ENCODE measurements around the gene STK26. TPM values are rescaled to one million over a fixed set of nuclear protein-coding genes. Genes with fewer than 3 reads are reported as not detected.
"Not testable (repeated sequence)": the region's sequence is repeated elsewhere in the genome, so short reads cannot be mapped to it uniquely, and the experiment has no call there.

STK26 gene
- polyA plus RNA-seq (ENCODE audit: insufficient read length in 4 of 4), result 10 to 100 TPM in 2 of 4 donors, 1 to 10 TPM in 2; 9.2 to 16.0 (median 10.7) TPM

DNA sequence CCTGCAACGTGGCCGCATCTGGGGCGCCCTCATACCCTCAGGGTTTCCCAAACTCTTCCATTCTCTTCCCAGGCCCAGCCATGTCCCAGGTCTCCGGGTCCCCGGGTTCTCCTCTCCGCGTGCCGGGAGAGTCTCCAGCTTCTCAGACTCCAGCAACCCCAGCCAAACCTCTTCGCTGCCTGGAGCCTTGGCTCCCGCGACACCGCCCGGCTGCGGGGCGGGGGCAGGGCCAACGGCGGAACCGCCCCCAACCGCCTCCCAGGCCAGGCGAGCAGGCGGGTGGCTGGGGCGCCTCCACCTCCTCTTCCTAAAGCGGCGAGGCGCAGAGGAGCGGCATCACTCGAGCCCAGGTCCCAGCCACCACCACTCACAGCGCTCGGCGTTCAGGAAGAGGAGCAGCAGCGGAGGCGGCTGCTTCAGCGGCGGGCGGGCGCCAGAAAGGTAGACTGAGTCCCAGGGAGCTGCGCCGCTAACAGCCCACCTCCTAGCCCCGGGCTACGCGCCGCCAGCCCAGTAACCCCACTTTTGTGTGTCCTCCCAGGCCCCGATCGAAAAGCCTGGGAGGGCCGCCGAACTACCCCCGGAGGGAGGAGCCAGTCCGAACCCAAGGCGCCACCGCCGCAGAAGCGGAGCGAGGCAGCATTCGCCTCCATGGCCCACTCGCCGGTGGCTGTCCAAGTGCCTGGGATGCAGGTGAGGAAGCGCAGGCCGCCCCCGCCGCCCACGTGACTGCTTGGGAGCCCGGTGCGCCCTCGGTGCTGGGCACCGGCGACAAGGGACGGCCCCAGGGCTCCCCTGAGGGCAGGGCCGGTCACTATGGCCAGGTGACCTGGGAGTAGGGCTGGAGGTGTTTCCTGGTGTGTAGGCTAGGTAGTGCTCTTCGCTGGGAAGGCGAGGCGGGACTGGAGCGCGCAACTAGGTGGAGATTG, at the start of gene STK26:
STK26 (plus strand) TSS at position 336 of the 929 bp plus-strand sequence; CDS start at position 652, 316 bp downstream.
- DNase-seq (ENCODE audit: low read depth in 4 of 4, low spot score in 3 of 4), result peak in 1 of 4 donors; percentile 52

DNA sequence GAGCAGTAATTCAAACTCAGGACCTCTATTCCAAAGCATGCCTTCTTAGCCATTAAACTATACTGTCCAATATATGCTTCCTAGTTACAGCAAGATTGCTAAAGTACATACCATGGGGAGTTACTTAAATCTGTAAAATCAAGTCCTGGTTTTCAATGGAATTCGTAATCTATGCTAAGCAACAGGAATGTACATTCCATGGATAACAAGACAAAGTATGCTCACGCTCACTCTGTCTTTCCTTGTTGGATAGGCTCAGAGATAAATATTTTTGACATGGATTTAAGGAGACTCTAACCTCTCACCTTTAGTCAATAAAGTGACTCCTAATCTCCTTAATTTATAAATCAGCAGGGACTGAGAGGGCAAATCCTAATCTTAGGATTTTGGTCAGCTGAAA, 47.3 kb upstream of the STK26 start:
- DNase-seq (ENCODE audit: low read depth in 4 of 4, low spot score in 3 of 4), result no peak

DNA sequence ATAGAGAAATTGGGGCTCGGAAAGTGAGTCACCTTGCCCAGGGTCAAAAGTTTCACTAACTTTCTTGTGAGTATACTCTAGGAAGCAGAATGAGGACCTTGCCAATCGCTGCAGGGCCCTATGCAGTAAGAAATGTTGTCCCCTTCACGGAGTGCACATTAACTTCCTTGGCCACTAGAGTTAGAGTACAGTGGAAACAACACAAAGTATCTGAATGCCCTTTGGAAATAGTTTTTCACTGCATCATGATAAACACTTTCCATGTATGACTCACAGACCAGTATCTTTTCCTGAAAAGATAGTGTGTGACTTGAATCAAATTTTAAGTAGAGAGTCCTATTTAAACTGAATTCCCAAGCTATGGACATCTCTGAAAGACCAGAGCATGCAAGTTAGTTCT, 45.5 kb upstream of the STK26 start:
- DNase-seq (ENCODE audit: low read depth in 4 of 4, low spot score in 3 of 4), result no peak

DNA sequence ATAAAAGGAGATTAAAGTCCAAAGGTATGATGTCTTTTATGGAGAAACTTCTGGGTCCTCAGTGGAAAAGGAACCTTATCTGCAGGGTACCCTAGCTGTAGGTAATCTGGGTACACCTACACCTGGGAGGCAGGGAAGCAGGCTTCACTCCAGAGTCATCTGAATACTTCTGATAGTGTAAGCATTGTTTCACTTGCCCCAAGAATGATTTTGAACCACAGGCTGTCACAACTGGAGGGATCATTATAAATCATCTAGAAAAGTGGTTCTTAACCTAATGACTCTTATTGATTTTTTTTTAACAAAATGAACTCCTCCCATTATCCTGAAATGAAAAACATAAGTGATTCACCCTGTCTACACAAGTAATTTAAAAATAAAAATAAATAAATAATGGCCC, 44.0 kb upstream of the STK26 start:
- no peak for DNase-seq (ENCODE audit: low read depth in 4 of 4, low spot score in 3 of 4)

DNA sequence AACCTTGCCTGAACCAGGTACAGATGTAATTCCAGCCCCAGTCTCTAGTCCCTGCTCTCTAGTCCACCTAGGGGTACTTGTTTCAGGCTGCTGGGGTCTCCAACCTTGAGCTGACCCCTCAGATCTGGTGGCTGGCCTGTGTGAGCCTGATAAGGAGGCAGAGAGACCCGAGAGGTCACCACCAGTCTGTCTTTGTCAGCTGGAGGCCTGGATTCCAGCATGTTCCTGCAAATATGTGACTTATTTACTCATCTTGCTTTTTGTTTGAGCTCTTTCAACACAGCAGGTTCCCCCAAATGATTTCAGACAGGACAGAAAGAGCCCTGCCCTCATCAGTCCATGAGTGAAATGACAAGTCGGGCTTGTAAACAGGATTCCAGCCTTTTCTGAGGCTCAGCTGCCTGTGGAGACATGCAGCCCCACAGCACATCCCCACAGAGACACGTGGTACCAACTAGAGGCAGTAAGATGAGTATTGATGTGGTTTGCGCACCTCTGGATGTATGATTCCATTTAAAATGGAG, 37.5 kb upstream of the STK26 start:
- DNase-seq (ENCODE audit: low read depth in 4 of 4, low spot score in 3 of 4), result no peak

DNA sequence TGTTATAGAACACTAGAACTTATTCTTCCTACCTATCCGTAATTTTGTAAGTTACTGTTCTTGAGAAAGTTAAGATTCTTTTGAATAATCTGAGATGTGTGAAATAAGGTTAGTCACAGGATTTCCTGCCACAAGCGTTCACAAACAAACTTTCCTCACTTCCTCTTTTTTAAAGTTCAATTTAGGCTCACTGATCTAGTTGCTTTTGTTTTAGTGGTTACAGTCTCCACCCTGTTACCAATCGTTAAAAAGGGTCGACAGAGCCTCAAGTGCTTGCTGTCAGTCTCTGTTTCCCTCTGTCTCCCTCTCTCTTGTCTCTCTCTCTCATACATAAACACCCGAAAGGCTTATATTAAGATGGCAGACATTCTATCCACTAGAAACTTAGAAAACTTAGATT, 35.9 kb upstream of the STK26 start:
- DNase-seq (ENCODE audit: low read depth in 4 of 4, low spot score in 3 of 4), result no peak

DNA sequence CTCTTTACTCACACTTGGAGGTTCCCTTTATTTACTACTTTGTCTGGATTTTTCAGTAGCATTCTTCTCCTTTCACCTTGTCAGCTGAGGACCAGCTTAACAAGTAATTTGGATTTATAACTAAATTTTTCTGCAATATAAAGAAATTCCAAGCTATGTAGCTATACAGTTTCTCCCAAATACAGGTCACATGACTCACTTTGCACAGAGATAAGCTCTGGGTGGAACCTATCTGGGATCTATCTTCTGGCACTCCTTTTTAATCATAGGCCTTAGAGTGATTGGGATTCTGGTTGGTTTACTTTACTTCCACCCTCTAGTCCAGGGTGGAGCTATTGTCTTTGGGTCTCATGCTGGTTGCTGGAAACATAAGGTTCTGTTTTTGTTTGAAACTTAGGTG, 34.9 kb upstream of the STK26 start:
- no peak for DNase-seq (ENCODE audit: low read depth in 4 of 4, low spot score in 3 of 4)

DNA sequence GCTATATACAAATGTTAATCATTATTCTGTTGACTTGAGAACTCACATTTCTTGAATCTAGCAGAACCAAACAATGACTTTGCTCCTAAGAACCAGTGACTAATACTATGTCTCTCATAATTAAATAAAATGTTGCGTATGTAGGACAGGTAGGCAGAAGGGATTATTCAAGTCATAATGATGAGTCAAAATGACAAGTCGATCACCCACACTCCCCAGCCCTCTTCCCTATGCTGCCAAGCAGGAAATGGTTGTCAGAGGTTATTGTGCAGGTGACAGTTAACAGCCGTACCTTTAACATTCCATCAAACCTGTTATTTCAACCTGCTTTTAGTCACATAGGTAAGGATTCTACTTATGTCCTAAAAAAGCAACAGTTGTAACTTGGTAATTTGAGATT, 22.0 kb upstream of the STK26 start:
- no peak for DNase-seq (ENCODE audit: low read depth in 4 of 4, low spot score in 3 of 4)

DNA sequence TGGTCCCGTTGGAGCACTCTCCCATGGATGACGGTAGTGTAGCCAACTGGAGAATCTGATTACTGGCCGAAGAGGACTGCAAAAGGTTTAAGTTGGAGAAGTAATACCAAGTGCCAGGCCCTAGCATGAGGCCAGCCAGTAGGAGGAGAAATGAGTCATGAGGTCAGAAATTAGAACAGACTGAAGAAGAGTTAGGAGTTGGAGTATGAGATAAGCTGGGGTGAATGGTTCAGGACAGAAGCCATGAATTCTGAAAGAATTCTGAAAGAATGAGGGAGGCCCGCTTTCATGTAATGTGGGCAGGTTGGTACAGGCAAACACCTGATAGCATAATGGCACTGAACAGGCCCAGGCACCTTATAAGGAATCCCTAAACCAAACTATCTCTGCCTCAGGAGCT, 18.4 kb upstream of the STK26 start:
- DNase-seq (ENCODE audit: low read depth in 4 of 4, low spot score in 3 of 4), result no peak

DNA sequence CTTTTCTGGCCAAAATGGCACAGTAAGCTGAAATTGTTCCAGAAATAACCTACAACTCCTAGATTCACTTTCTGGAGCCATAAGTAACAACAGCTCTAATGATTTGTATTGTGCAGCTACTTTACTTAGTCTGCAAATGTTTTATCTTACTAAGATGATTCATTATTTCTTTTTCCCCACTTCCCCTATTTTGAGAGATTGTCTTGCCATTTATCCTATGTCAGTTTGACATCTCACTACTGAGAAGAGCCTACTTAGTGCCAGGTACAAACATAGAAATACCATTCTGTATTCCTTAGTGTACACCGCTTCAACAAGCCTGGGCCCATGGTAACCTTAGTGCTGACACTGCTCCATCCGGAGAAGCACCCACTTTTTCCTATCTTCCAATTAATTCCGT, 13.8 kb upstream of the STK26 start:
- no peak for DNase-seq (ENCODE audit: low read depth in 4 of 4, low spot score in 3 of 4)

DNA sequence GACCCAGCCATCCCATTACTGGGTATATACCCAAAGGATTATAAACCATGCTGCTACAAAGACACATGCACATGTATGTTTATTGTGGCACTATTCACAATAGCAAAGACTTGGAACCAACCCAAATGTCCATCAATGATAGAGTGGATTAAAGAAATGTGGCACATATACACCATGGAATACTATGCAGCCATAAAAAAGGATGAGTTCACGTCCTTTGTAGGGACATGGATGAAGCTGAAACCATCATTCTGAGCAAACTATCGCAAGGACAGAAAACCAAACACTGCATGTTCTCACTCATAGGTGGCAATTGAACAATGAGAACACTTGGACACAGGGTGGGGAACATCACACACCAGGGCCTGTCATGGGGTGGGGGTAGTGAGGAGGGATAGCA, 12.9 kb upstream of the STK26 start:
- DNase-seq (ENCODE audit: low read depth in 4 of 4, low spot score in 3 of 4), result not testable (repeated sequence)

DNA sequence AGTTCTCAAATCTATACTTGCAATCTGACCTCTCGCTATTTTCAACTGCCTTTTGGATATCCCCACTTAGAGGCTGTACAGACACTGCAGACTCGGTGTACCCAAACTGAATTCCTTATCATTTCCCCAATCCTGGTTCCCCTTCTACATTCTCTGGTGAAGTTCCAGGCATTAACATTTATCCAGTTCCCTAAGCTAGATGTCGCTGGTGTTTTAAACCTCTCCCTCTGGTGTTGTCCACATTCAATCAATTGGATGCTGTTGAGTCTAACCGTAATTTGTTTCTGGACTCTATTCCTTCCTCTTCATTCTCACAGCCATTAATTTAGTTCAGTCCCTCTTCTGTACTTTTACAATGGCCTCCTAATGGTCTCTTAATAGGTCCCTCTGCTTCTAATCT, 7.2 kb upstream of the STK26 start:
- DNase-seq (ENCODE audit: low read depth in 4 of 4, low spot score in 3 of 4), result no peak

DNA sequence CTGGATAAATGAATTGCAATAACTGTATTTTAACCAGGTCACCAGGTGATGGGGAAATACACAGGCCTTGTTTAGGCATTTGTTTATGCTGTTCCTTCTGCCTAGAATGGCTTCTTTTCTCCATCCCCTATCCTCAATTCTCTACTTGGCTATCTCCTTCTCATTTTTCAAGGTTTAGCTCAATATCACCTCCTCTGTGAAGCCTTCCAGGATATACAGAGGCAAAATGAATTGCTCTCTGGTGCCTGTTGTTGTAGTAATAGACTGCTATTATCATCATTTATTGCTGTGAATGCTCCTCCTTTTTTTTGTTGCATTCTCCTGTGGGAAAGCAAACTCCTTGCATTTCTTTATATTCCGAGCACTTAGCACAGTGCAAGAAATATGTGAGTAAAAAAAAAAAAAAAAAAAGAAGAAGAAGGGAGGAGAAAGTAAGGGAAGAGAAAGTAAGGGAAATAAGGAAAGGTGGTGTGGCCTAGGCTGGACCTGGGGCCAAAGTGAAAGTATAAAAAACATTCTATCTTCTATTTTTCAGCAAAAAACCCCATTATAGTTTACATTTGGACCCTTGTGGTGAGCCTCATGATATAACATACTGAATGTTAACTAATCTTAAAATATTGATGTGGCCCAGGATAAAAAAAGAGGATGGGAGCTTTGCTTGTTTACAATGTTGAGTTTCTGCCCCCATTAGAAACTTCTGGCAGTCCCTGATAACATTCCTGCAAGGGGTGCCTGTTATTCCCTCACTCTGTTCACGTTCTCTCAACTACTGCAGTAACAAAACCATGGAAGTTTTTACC, 6.3 kb upstream of the STK26 start:
- no peak for DNase-seq (ENCODE audit: low read depth in 4 of 4, low spot score in 3 of 4)

DNA sequence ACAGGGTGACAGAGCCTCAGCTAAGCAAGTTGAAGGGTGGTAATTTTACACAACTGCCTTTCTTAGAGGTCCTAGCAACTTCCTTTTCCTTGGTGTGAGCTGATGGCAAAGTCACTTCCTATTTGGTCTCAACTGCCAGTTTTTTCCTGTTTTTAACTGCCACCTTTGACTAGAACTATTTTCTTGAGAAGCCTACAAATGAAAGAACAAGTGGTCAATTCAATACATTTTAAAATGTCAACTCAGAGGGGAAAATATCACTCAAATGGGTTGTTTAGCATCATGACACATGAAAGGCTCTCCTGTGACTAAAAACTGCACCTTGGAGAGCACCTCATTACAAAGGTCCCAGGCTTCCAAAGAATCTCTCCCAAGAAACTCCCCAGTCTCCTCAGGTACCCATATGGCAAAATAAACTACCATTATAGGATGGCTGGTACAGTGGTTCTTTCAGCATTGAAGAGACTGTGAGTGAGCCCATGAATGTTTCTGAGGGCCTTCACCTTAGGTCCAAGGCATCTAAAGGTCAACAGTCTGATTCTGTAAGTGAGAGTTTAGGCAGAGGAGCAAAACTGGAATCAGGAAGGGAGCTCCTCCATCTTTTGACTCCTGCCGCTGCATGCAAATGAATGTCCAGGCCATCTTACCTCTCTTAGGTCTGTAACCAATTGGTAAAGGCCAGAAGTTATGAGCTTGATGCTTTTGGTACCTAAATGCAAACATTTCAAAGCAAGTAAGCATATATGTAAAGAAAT, 5.5 kb upstream of the STK26 start:
- no peak for DNase-seq (ENCODE audit: low read depth in 4 of 4, low spot score in 3 of 4)

DNA sequence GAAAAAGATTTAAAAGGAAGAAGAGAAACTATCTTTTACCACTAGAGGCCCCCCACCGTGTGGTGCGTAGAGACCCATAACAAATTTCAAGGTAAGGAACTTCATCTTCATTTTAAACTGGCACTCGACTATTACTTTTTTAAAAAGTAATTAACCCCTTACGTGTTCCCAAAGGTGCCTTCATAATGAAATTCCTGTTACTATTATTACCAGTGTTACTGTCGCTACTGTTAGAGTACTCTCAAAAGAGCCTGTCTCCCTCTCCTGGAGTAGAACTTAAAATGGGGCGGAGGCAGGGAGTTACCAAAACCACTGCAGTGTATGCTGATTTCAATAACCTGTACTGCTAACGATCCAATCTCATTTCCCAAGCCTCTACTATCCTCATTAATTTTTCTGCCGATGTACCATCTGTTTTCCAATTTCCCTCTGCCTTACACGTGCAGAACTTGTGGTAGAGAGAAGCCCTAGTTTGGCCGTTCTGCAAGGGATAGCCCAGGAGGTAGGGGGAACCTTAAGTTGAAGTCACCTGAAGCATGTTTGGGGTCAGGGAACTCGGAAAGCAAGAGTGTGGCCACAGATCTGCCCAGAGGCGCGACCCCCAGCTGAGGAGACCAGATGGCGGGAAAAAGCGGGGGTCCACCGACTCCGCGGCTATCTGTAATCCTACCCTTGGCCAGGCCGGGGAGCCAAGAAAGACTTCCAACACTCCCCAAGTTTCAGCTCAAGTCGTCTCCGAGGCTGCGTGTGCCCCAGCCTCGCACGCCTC, 720 bp upstream of the STK26 start:
- no peak for DNase-seq (ENCODE audit: low read depth in 4 of 4, low spot score in 3 of 4)

DNA sequence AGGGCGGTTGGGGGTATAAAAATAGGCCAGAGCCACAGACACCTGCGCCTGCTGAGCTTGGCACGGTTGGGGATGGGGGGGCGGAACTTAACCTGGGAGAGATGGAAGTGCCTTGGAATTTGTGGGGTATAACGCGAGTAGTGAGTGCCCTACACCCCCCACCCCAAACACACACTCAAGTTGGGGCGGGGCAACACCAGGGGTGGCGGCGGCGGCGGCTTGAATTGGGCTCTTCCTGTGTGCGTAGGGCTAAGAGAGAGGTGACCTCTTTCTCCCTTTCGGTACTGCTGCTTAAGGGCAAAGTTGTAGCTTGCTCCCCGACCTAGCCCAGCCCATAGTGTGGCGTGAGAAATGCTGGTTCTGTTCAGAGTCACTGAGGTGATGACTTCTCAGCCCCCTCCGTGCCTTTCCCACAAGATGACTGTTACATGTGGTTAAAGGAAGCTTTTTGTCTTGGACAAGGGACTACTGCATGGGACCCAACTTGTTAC, 839 bp downstream of the STK26 start:
- no peak for DNase-seq (ENCODE audit: low read depth in 4 of 4, low spot score in 3 of 4)

DNA sequence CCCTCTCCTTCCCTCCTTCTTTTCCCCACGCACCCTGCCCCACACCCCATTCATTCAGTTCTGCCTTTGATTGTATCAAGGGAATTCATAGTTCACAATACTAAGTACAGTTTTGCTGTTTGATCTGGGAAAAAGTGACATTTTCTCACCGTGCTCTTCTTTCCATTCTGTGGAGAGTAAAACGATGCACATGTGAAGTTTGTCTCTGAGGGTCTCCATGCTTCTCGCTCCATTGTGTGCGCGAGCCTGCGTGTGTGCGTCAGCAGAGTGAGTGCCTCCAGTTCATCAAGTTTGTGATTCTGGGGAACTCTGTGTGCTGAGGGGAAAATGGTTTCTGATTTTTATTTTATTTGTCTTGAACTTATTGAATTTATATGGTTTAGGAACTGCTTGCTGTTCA, 1.9 kb downstream of the STK26 start:
- DNase-seq (ENCODE audit: low read depth in 4 of 4, low spot score in 3 of 4), result no peak

DNA sequence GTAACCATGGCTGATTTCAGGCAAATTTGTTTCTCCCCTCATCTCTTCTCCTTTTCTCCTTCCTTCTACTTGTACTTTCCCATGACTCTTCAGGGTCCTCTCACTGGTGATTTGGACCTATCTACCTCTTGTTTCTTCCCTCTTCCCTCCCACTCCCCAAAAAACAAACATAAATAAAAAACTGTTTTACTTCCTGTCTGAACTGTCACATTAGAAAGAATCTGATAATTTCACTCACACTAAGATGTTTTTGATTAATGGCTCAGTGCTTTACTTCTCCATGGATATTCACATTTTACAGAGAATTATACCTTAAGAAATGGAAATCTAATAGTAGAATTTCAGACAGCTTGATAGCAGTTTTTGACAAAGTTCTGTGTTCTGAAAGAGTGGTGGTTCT, 7.2 kb downstream of the STK26 start:
- DNase-seq (ENCODE audit: low read depth in 4 of 4, low spot score in 3 of 4), result no peak

DNA sequence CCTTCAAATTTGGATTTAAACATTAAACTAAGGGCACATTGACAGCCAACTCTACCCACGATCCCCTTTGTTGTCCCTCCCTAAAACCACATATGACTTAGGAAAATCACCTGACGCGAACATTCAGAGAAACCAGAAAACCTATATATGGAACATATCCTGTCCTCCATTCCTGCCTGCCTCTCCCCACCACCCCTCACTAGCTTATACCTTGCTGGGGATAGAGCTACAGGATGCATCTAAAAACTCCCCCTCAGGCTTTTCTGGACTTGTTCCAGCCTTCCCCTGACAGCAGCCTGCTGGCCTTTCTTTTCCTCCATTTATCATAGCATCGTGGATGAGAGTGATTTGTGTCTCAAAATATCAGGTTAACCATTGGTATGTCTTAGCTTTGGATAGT, 8.8 kb downstream of the STK26 start:
- DNase-seq (ENCODE audit: low read depth in 4 of 4, low spot score in 3 of 4), result no peak

DNA sequence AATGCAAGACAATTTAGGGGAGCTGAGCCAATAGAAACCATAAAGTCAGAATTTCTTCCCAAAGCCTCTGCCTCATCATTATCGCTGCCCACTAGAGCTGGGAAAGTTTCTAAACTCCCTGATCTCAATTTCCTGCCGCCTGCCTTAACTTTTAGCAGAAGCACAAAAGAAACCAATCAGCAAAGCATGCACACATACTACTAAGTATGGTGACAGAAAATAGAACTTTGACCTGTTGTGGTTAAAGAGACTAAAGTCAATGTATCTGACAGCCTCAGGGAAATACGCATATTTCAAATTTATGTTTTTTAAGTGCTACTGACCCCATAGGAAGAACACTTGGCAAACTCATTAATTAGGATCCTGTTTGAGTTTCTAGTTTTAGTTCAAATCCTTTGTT, 10.1 kb downstream of the STK26 start:
- no peak for DNase-seq (ENCODE audit: low read depth in 4 of 4, low spot score in 3 of 4)

Measured in left renal pelvis (tissue), 4 donors.